ENCODE results near the gene BIRC5. TPM values are rescaled to one million over a fixed set of nuclear protein-coding genes. Genes with fewer than 3 reads are reported as not detected.

The BIRC5 gene
- polyA plus RNA-seq, 1 donor (not counting 4 experiments of a cell fraction or from before 2014, with no cell fraction given), result 11.5 TPM

- FAIRE-seq, result no peak
- dilution Hi-C loops (cut with MboI; ENCODE audit: extremely low pct_ligation_motif_present, low sequenced_read_pairs), result no loop called here
- H3K4me2 ChIP-seq (ENCODE audit: control insufficient read depth, extremely low read depth, insufficient read depth, low read depth, low read length), result no peak overlapping the region
Observed at GRCh38 chr17:78247304-78247703, 33.3 kb downstream of the BIRC5 start.

GRCh38 chr17:78248051-78248914 lies 34.2 kb downstream of the BIRC5 start:
- dilution Hi-C loops (cut with MboI; ENCODE audit: extremely low pct_ligation_motif_present, low sequenced_read_pairs), result no loop called here
- DNase-seq (ENCODE audit: low read depth, low spot score) (no peak), FAIRE-seq (no peak)
- H3K9me1 ChIP-seq (ENCODE audit: control insufficient read depth, extremely low read depth, insufficient read depth, low read length), result no peaks in the 10 kb centered on the region
- peaks cover 9% of the 10 kb centered on the region for H3K27me3 ChIP-seq (ENCODE audit: control insufficient read depth, extremely low read depth, insufficient read depth, low read length)
- no peaks in the 10 kb centered on the region for H4K20me1 ChIP-seq (ENCODE audit: control insufficient read depth, extremely low read depth, insufficient read depth, low read length)
- peaks cover 9% of the 10 kb centered on the region for H3K4me1 ChIP-seq (ENCODE audit: control insufficient read depth, extremely low read depth, insufficient read depth, low read length)
- H3K9me3 ChIP-seq (ENCODE audit: control insufficient read depth, low read depth, low read length), result no peaks in the 10 kb centered on the region
- no peak overlapping the region for H3K27ac ChIP-seq (ENCODE audit: control insufficient read depth, insufficient read depth, low read length)
- H3K9ac ChIP-seq (ENCODE audit: control insufficient read depth, extremely low read depth, insufficient read depth, low read length), result no peak overlapping the region
- no peak for TF ChIP-seq EZH2 (IDR thresholded peaks at IDR 0.05; ENCODE audit: low read length)
- no peak overlapping the region for H2AFZ ChIP-seq (ENCODE audit: control insufficient read depth, low read length)
- H3K4me3 ChIP-seq (ENCODE audit: control insufficient read depth in 2 of 3, extremely low read depth in 1 of 3, insufficient read depth in 2 of 3, low read depth in 1 of 3, low read length in 3 of 3), result no peak overlapping the region
- no peaks in the 10 kb centered on the region for H3K79me2 ChIP-seq (ENCODE audit: control insufficient read depth, insufficient read depth, low read length)
- no peaks in the 10 kb centered on the region for H3K36me3 ChIP-seq (ENCODE audit: control insufficient read depth in 2 of 2, extremely low read depth in 1 of 2, insufficient read depth in 2 of 2, low read length in 2 of 2)
- no peak overlapping the region for H3K4me2 ChIP-seq (ENCODE audit: control insufficient read depth, extremely low read depth, insufficient read depth, low read depth, low read length)

More at GRCh38 chr17:78247304-78247703, 33.3 kb downstream of the BIRC5 start:
- no peak overlapping the region for H3K9ac ChIP-seq (ENCODE audit: control insufficient read depth, extremely low read depth, insufficient read depth, low read length)
- peaks cover 9% of the 10 kb centered on the region for H3K27me3 ChIP-seq (ENCODE audit: control insufficient read depth, extremely low read depth, insufficient read depth, low read length)
- H3K27ac ChIP-seq (ENCODE audit: control insufficient read depth, insufficient read depth, low read length), result no peak overlapping the region
- peaks cover 9% of the 10 kb centered on the region for H3K4me1 ChIP-seq (ENCODE audit: control insufficient read depth, extremely low read depth, insufficient read depth, low read length)
- no peaks in the 10 kb centered on the region for H3K9me1 ChIP-seq (ENCODE audit: control insufficient read depth, extremely low read depth, insufficient read depth, low read length)
- no peaks in the 10 kb centered on the region for H4K20me1 ChIP-seq (ENCODE audit: control insufficient read depth, extremely low read depth, insufficient read depth, low read length)
- H3K4me3 ChIP-seq (ENCODE audit: control insufficient read depth in 2 of 3, extremely low read depth in 1 of 3, insufficient read depth in 2 of 3, low read depth in 1 of 3, low read length in 3 of 3), result no peak overlapping the region
- H3K9me3 ChIP-seq (ENCODE audit: control insufficient read depth, low read depth, low read length), result no peaks in the 10 kb centered on the region
- H3K79me2 ChIP-seq (ENCODE audit: control insufficient read depth, insufficient read depth, low read length), result no peaks in the 10 kb centered on the region
- H3K36me3 ChIP-seq (ENCODE audit: control insufficient read depth in 2 of 2, extremely low read depth in 1 of 2, insufficient read depth in 2 of 2, low read length in 2 of 2), result no peaks in the 10 kb centered on the region
- no peak for DNase-seq (ENCODE audit: low read depth, low spot score)
- no peak overlapping the region for H2AFZ ChIP-seq (ENCODE audit: control insufficient read depth, low read length)
- no peak for TF ChIP-seq EZH2 (IDR thresholded peaks at IDR 0.05; ENCODE audit: low read length)
- no peak for TF ChIP-seq CTCF (optimal IDR thresholded peaks at IDR 0.05 in 1 of 3, IDR thresholded peaks at IDR 0.05 in 1 of 3, conservative IDR thresholded peaks at IDR 0.05 in 1 of 3; ENCODE audit: extremely low read depth in 1 of 3, insufficient read depth in 2 of 3, low read length in 3 of 3)

Measured in keratinocyte (primary cell).